Measurements from ENCODE around the gene SIPA1L2.
A peak's percentile ranks its signal among the peaks of the same experiment; 100 is the strongest.

Gene SIPA1L2

GRCh38 chr1:232597721-232598120 is 32.2 kb downstream of the SIPA1L2 start:
- no peak overlapping the region for H3K4me3 ChIP-seq (ENCODE audit: low read length)
- DNase-seq (ENCODE audit: low read depth, low spot score): no peak

- no peak for DNase-seq (ENCODE audit: low read depth, low spot score)
- no peak overlapping the region for H3K4me3 ChIP-seq (ENCODE audit: low read length)
Measured at GRCh38 chr1:232596666-232597303, 33.1 kb downstream of the SIPA1L2 start.

- no peak overlapping the region for H3K4me3 ChIP-seq (ENCODE audit: low read length)
- DNase-seq (ENCODE audit: low read depth, low spot score): no peak
Measured at GRCh38 chr1:232594768-232595698, 34.9 kb downstream of the SIPA1L2 start.

GRCh38 chr1:232593717-232594502 is 36.0 kb downstream of the SIPA1L2 start:
- DNase-seq (ENCODE audit: low read depth, low spot score): no peak
- no peak overlapping the region for H3K4me3 ChIP-seq (ENCODE audit: low read length)

- no peak overlapping the region for H3K4me3 ChIP-seq (ENCODE audit: low read length)
Measured at GRCh38 chr1:232591344-232591743, 38.6 kb downstream of the SIPA1L2 start.

GRCh38 chr1:232590744-232591082 is 39.2 kb downstream of the SIPA1L2 start:
- H3K4me3 ChIP-seq (ENCODE audit: low read length): no peak overlapping the region
- DNase-seq (ENCODE audit: low read depth, low spot score): no peak

More at GRCh38 chr1:232591344-232591743, 38.6 kb downstream of the SIPA1L2 start:
- peak; percentile 58 for DNase-seq (ENCODE audit: low read depth, low spot score)

- peak; percentile 45 for DNase-seq (ENCODE audit: low read depth, low spot score)
Measured at GRCh38 chr1:232589812-232590743, 39.9 kb downstream of the SIPA1L2 start.

GRCh38 chr1:232589111-232589811 is 40.7 kb downstream of the SIPA1L2 start:
- no peak for DNase-seq (ENCODE audit: low read depth, low spot score)
- no peak overlapping the region for H3K4me3 ChIP-seq (ENCODE audit: low read length)

More at GRCh38 chr1:232589812-232590743, 39.9 kb downstream of the SIPA1L2 start:
- no peak overlapping the region for H3K4me3 ChIP-seq (ENCODE audit: low read length)

- H3K4me3 ChIP-seq (ENCODE audit: low read length): no peak overlapping the region
- no peak for DNase-seq (ENCODE audit: low read depth, low spot score)
Measured at GRCh38 chr1:232587141-232588008, 42.6 kb downstream of the SIPA1L2 start.

- DNase-seq (ENCODE audit: low read depth, low spot score): no peak
- no peak overlapping the region for H3K4me3 ChIP-seq (ENCODE audit: low read length)
Measured at GRCh38 chr1:232586679-232587078, 43.3 kb downstream of the SIPA1L2 start.

- no peak overlapping the region for H3K4me3 ChIP-seq (ENCODE audit: low read length)
- DNase-seq (ENCODE audit: low read depth, low spot score): no peak
Measured at GRCh38 chr1:232585486-232585885, 44.4 kb downstream of the SIPA1L2 start.

- no peak overlapping the region for H3K4me3 ChIP-seq (ENCODE audit: low read length)
- DNase-seq (ENCODE audit: low read depth, low spot score): no peak
Measured at GRCh38 chr1:232581932-232582331, 48.0 kb downstream of the SIPA1L2 start.
